Aortic smooth muscle cell (primary cell): ENCODE results near the gene SAMSN1. TPM values are rescaled to one million over a fixed set of nuclear protein-coding genes. Genes with fewer than 3 reads are reported as not detected.

ENCODE experiments used
- total RNA-seq: library from RNA; depleted of rRNA; stranded (reverse); fragments of >200 nt; gene quantifications from 2 replicates; pipeline ENCODE4 v1.2.3, GENCODE V29; 2014

The SAMSN1 gene
- 0.06 and 0.40 TPM in 2 replicates for total RNA-seq

DNA sequence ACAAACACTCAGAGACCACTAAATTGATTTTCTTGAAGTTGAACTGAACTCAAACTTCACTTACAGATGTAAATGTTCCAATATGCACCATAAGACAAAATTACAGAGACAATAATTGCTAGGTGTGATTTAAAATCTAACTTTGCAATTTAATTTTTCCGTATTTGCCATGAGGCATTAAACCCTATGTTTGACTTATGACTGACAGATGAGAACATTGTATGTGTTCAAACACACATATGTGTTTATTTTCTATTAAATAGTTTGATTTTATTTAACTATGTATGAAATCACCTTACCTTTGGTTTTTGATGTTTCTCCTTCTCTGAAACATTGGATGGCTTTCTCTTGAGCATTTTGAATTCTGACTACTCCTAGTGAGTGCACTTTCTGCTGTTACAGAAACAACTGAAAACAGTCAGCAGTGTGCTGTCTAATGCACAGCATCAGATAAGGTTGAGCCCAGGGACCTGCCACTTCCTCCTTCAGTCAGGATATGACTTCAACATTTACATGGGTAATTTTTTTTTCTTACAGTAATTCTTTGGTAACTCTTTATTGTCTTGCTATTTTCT lies at the start of gene SAMSN1:
Gene SAMSN1, minus strand, starts transcription at position 410 of the 575 bp plus-strand sequence. Its CDS starts 54 bp downstream, at position 356.

Other genes starting within 250 kb of the SAMSN1 start
- 49.1 and 60.6 TPM in 2 replicates for gene HSPA13, start 163.2 kb downstream of the SAMSN1 start, total RNA-seq